ENCODE measurements around the gene SLC12A8.

SLC12A8 gene

GRCh38 chr3:125220183-125220582 is 7.6 kb upstream of the SLC12A8 start:
- no peak for TF ChIP-seq ZFX (IDR thresholded peaks at IDR 0.05)
- TF ChIP-seq, protein P1, sequence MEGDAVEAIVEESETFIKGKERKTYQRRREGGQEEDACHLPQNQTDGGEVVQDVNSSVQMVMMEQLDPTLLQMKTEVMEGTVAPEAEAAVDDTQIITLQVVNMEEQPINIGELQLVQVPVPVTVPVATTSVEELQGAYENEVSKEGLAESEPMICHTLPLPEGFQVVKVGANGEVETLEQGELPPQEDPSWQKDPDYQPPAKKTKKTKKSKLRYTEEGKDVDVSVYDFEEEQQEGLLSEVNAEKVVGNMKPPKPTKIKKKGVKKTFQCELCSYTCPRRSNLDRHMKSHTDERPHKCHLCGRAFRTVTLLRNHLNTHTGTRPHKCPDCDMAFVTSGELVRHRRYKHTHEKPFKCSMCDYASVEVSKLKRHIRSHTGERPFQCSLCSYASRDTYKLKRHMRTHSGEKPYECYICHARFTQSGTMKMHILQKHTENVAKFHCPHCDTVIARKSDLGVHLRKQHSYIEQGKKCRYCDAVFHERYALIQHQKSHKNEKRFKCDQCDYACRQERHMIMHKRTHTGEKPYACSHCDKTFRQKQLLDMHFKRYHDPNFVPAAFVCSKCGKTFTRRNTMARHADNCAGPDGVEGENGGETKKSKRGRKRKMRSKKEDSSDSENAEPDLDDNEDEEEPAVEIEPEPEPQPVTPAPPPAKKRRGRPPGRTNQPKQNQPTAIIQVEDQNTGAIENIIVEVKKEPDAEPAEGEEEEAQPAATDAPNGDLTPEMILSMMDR (conservative IDR thresholded peaks at IDR 0.05): no peak
- H3K27ac ChIP-seq: no peak overlapping the region

- TF ChIP-seq, protein P1 (conservative IDR thresholded peaks at IDR 0.05): no peak
- TF ChIP-seq ZFX (IDR thresholded peaks at IDR 0.05): no peak
- peak overlapping the region; percentile 21 for H3K27ac ChIP-seq
Measured at GRCh38 chr3:125219261-125219701, 6.7 kb upstream of the SLC12A8 start.

GRCh38 chr3:125214738-125215137 is 2.2 kb upstream of the SLC12A8 start:
- no peak overlapping the region for H3K27ac ChIP-seq
- TF ChIP-seq, protein P1 (conservative IDR thresholded peaks at IDR 0.05): no peak
- no peak for TF ChIP-seq ZFX (IDR thresholded peaks at IDR 0.05)

- H3K27ac ChIP-seq: no peak overlapping the region
- TF ChIP-seq ZFX (IDR thresholded peaks at IDR 0.05): no peak
- TF ChIP-seq, protein P1 (conservative IDR thresholded peaks at IDR 0.05): no peak
Measured at GRCh38 chr3:125213946-125214542, 1.5 kb upstream of the SLC12A8 start.

GRCh38 chr3:125213364-125213755 is 812 bp upstream of the SLC12A8 start:
- H3K27ac ChIP-seq: peak overlapping the region; percentile 95; the same call in 1 of the 2 replicates
- TF ChIP-seq, protein P1 (conservative IDR thresholded peaks at IDR 0.05): no peak

GRCh38 chr3:125212091-125212508 is 448 bp downstream of the SLC12A8 start:
- TF ChIP-seq, protein P1 (conservative IDR thresholded peaks at IDR 0.05): no peak
- peak; percentile 99 for TF ChIP-seq ZFX (IDR thresholded peaks at IDR 0.05)
- peak overlapping the region; percentile 95 for H3K27ac ChIP-seq

DNA sequence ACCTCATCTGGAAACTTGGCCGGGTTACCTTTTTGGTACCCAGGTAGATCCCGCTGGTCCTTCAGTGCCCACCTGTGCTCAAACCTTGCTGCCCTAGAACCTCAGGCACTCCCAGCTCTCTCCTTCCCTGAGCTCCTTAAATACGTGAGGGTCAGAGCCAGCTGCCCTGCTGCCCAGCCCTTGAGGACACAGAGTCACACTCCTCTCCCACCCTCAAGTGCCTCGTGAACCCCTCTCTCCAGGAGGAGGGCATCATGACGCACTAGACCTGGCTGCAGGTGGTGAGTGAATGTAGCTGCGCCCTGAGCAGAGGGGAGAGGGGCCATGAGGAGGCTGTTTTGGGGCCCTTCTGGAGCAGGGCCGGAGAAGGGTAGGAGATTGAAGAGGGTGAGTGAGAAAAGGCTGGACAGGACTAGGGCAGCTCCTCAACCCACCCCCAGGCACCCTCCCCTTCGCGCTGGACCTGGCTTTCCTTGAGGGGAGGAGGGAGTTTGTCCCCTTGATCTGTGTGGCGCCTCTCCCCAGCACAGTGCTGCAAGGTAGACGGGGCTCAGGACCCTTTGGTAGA is 941 bp downstream of the SLC12A8 start:
- TF ChIP-seq, protein P1 (conservative IDR thresholded peaks at IDR 0.05): no peak
- no peak for TF ChIP-seq ZFX (IDR thresholded peaks at IDR 0.05)
- H3K27ac ChIP-seq: peak overlapping the region; percentile 95

Data from C4-2B (cell line).